ENCODE results near the gene CTXND1.

The CTXND1 gene

GRCh38 chr15:80264031-80264430 is 12.0 kb upstream of the CTXND1 start:
- no peak overlapping the region for H3K4me3 ChIP-seq (ENCODE audit: insufficient read depth, low read depth, low read length)
- H3K27me3 ChIP-seq (ENCODE audit: control insufficient read depth, insufficient read depth, low read length, poor library complexity, severe bottlenecking): peaks cover 6% of the 10 kb centered on the region
- H3K9me3 ChIP-seq (ENCODE audit: control insufficient read depth, low read length): no peaks in the 10 kb centered on the region
- H3K36me3 ChIP-seq (ENCODE audit: control insufficient read depth, insufficient read depth, low read length): no peaks in the 10 kb centered on the region
- no peak overlapping the region for H3K27ac ChIP-seq (ENCODE audit: insufficient read depth, low read depth, low read length, poor library complexity, severe bottlenecking)
- no peaks in the 10 kb centered on the region for H3K4me1 ChIP-seq (ENCODE audit: control insufficient read depth, insufficient read depth, low read length)

- no peaks in the 10 kb centered on the region for H3K9me3 ChIP-seq (ENCODE audit: control insufficient read depth, low read length)
- 72 to 78% methylated on average over 2 of the region's 2 CpGs for WGBS, 2 experiments
- no peaks in the 10 kb centered on the region for H3K4me1 ChIP-seq (ENCODE audit: control insufficient read depth, insufficient read depth, low read length)
- no peaks in the 10 kb centered on the region for H3K36me3 ChIP-seq (ENCODE audit: control insufficient read depth, insufficient read depth, low read length)
- no peak overlapping the region for H3K4me3 ChIP-seq (ENCODE audit: insufficient read depth, low read depth, low read length)
- H3K27me3 ChIP-seq (ENCODE audit: control insufficient read depth, insufficient read depth, low read length, poor library complexity, severe bottlenecking): peaks cover 13% of the 10 kb centered on the region
- no peak overlapping the region for H3K27ac ChIP-seq (ENCODE audit: insufficient read depth, low read depth, low read length, poor library complexity, severe bottlenecking)
These were observed 8.5 kb upstream of the CTXND1 start for GRCh38 chr15:80260551-80260950.

DNA sequence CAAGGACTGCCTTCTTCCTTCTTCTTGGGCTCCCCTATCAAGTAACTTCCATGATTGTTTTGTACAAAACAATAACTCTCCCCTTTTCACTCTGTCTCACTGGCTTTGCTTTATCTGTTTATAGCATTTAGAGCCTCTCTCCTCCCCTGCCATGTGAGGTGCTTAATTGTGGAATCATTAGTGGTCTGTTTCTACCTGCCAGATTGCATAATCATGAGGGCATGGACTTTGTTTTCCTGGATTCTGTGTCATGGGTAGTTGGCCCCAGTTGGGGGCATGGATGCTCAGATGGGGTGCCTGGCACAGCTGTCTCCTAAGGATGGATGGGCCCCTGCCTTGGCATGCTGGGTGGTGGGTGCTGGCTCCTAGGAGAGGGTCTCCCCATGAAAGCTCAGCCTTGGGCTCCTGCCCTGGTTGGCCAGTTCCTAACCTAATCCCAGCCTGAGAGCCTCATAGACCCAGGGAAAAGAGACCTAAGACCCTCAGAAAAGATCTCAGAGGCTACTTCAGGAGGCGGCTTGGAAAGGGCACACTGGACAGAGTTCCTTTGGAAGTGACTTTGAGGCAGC is 8.0 kb upstream of the CTXND1 start:
- H3K9me3 ChIP-seq (ENCODE audit: control insufficient read depth, low read length): no peaks in the 10 kb centered on the region
- peaks cover 13% of the 10 kb centered on the region for H3K27me3 ChIP-seq (ENCODE audit: control insufficient read depth, insufficient read depth, low read length, poor library complexity, severe bottlenecking)
- H3K36me3 ChIP-seq (ENCODE audit: control insufficient read depth, insufficient read depth, low read length): no peaks in the 10 kb centered on the region
- no peaks in the 10 kb centered on the region for H3K4me1 ChIP-seq (ENCODE audit: control insufficient read depth, insufficient read depth, low read length)
- H3K4me3 ChIP-seq (ENCODE audit: insufficient read depth, low read depth, low read length): no peak overlapping the region
- 89 to 92% methylated on average over 1 of the region's 1 CpG for WGBS, 2 experiments
- H3K27ac ChIP-seq (ENCODE audit: insufficient read depth, low read depth, low read length, poor library complexity, severe bottlenecking): no peak overlapping the region

DNA sequence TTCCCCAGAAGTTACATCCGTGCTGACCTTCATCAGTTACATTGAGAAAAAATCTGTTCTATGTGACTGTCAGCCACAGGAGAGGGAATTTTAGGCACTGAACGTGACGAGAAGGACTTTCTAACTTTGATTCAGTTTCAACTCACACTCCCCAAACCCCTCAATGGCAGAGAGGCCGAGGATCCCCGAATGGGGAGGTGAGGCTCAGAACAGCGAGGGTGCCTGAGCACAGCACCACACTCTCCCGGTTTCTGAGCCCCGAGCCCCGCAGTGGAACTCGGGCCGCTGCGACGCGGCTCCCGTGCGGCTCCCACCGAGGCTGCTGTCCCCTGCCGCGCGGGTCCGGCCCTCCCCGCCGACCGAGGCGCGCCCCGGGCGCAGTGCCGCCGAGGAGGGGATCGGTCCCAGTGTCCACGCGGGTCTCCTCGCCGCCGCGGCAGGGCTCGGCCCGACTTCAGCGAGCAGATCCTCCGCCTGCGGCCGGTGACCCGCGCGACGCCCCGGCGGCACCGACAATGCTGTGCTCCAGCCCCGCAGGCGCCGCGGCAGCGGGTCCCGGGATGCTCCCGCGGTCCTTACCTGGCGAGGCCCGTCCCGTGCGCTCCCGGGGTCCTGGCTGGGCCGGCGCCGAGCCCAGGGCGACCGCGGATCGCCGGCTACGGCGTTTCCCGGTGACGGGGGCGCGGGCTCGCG is 439 bp downstream of the CTXND1 start:
- H3K4me3 ChIP-seq (ENCODE audit: insufficient read depth, low read depth, low read length): peak overlapping the region; percentile 41
- no peaks in the 10 kb centered on the region for H3K36me3 ChIP-seq (ENCODE audit: control insufficient read depth, insufficient read depth, low read length)
- H3K4me1 ChIP-seq (ENCODE audit: control insufficient read depth, insufficient read depth, low read length): peaks cover 13% of the 10 kb centered on the region
- H3K27me3 ChIP-seq (ENCODE audit: control insufficient read depth, insufficient read depth, low read length, poor library complexity, severe bottlenecking): peaks cover 56% of the 10 kb centered on the region
- H3K9me3 ChIP-seq (ENCODE audit: control insufficient read depth, low read length): no peaks in the 10 kb centered on the region
- 1% methylated on average over 79 of the region's 79 CpGs for WGBS, 2 experiments
- H3K27ac ChIP-seq (ENCODE audit: insufficient read depth, low read depth, low read length, poor library complexity, severe bottlenecking): no peak overlapping the region

DNA sequence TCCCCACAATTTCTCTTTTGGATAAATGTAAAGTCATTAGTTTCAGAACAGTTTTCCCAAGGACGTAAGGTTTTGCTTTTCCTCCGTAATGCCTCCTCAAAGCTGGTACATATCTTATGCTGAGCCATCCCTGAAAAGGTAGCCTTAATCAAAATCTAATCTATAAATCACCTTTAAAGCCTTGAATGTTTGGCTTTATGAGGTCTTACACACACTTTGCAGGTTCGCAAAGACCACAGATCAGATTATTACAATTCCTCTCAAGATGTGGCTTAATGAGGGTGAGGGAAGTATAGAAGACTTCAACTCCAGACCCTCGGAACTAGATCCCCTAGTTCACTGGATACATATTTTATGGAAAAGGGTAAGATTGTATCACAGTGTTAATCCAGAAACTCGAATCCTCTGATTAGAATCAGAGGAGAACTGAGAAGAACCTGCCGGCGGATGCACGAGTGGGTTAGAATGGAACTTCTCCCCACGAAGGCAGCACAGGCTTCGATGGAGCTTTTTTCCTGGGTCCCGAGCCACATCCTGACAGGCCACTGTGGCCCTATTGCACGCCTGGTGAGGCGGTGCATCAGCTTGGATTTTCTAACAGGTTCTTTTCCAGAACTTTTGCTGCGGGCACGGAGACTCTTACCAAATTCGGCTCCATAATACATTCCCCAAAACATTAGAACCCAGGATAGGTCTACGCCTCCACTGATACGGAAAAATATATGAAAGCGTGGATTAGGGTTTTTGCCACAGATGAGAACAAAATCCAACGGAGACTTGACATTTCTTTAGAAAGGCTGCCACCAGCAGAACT is 1.2 kb downstream of the CTXND1 start:
- peaks cover 56% of the 10 kb centered on the region for H3K27me3 ChIP-seq (ENCODE audit: control insufficient read depth, insufficient read depth, low read length, poor library complexity, severe bottlenecking)

DNA sequence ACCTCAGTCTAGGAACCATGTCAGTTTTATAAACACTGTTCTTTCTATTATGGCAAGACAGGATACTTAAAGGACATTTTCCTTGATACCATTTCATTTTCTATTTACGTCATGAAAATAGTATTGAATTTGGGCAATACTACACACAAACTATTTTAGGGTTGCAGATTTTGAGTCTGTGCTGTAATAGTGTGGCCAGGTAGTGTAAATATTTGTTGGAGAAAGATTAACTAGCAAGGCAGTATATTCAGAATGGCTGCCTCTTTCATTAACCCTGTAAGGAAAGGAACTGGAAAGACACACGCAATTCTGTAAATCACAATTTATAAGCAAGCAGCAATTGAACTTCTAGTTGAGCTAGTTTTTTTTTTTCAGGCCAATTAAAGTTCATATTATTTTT is 2.0 kb downstream of the CTXND1 start:
- Histone ChIP-seq H3K4me1 (ENCODE audit: control insufficient read depth, insufficient read depth, low read length) (peaks cover 15% of the 10 kb centered on the region), H3K27ac (ENCODE audit: insufficient read depth, low read depth, low read length, poor library complexity, severe bottlenecking) (no peak overlapping the region)

More for the DNA sequence above, 1.2 kb downstream of the CTXND1 start:
- H3K4me3 ChIP-seq (ENCODE audit: insufficient read depth, low read depth, low read length): peak overlapping the region; percentile 41
- no peaks in the 10 kb centered on the region for H3K36me3 ChIP-seq (ENCODE audit: control insufficient read depth, insufficient read depth, low read length)
- H3K4me1 ChIP-seq (ENCODE audit: control insufficient read depth, insufficient read depth, low read length): peaks cover 15% of the 10 kb centered on the region
- 68% methylated on average over 20 of the region's 20 CpGs for WGBS, 2 experiments
- H3K27ac ChIP-seq (ENCODE audit: insufficient read depth, low read depth, low read length, poor library complexity, severe bottlenecking): no peak overlapping the region
- no peaks in the 10 kb centered on the region for H3K9me3 ChIP-seq (ENCODE audit: control insufficient read depth, low read length)

GRCh38 chr15:80247320-80247719 is 4.7 kb downstream of the CTXND1 start:
- no CpG with 5 or more reads among the region's 1 CpG for WGBS, 2 experiments
- Histone ChIP-seq H3K36me3 (ENCODE audit: control insufficient read depth, insufficient read depth, low read length) (no peaks in the 10 kb centered on the region), H3K27ac (ENCODE audit: insufficient read depth, low read depth, low read length, poor library complexity, severe bottlenecking) (no peak overlapping the region), H3K9me3 (ENCODE audit: control insufficient read depth, low read length) (no peaks in the 10 kb centered on the region), H3K27me3 (ENCODE audit: control insufficient read depth, insufficient read depth, low read length, poor library complexity, severe bottlenecking) (peaks cover 33% of the 10 kb centered on the region), H3K4me3 (ENCODE audit: insufficient read depth, low read depth, low read length) (no peak overlapping the region), H3K4me1 (ENCODE audit: control insufficient read depth, insufficient read depth, low read length) (peaks cover 15% of the 10 kb centered on the region)

More for the DNA sequence above, 2.0 kb downstream of the CTXND1 start:
- WGBS, 2 experiments: 75 to 84% methylated on average over 1 to 2 of the region's 2 CpGs
- no peaks in the 10 kb centered on the region for H3K36me3 ChIP-seq (ENCODE audit: control insufficient read depth, insufficient read depth, low read length)
- H3K27me3 ChIP-seq (ENCODE audit: control insufficient read depth, insufficient read depth, low read length, poor library complexity, severe bottlenecking): peaks cover 56% of the 10 kb centered on the region
- no peaks in the 10 kb centered on the region for H3K9me3 ChIP-seq (ENCODE audit: control insufficient read depth, low read length)
- no peak overlapping the region for H3K4me3 ChIP-seq (ENCODE audit: insufficient read depth, low read depth, low read length)

DNA sequence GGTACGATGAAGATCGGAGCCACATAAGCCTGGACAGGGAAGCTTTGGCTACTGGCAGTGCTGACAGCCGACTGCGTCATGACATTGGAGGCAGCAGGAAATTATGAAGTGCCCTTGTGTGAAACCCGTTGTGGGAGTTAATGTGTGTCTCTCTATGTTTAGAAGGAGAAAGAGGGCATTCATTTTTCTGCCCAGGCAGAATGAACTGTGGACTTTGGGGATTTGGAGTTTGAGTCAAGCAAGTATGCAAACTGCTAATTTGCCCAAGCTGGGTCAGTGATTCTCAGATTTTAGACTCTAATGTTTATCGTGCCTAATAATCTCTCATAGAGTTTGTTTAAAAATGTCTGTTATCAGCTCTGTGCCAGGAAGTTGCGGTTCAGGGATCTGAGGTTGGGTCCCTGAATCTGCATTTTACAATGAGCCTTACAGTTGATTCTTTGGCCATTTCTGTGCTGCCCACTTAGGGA is 5.6 kb downstream of the CTXND1 start:
- Histone ChIP-seq H3K4me3 (ENCODE audit: insufficient read depth, low read depth, low read length) (no peak overlapping the region), H3K27ac (ENCODE audit: insufficient read depth, low read depth, low read length, poor library complexity, severe bottlenecking) (no peak overlapping the region), H3K4me1 (ENCODE audit: control insufficient read depth, insufficient read depth, low read length) (peaks cover 15% of the 10 kb centered on the region), H3K27me3 (ENCODE audit: control insufficient read depth, insufficient read depth, low read length, poor library complexity, severe bottlenecking) (peaks cover 24% of the 10 kb centered on the region), H3K9me3 (ENCODE audit: control insufficient read depth, low read length) (no peaks in the 10 kb centered on the region), H3K36me3 (ENCODE audit: control insufficient read depth, insufficient read depth, low read length) (no peaks in the 10 kb centered on the region)
- 91 to 93% methylated on average over 7 of the region's 7 CpGs for WGBS, 2 experiments

DNA sequence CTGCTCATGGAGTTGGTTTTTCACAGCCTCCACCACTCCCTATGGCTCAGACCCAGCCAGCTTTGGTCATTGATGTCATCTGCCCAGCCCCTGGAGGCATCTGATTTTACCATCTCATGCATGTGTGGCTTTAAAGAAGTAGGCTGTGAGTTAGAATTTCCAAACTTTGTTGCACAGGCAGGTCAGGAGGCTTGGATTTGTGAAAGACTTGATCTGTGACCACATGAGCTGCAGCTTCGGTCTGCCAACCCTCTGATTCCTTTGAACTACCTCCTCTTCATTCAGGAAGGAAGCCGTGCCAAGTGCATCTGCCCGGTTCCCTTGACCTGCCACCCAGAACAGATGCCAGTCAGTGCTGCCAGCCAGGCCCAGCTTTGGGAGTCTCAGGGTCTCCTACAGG is 9.2 kb downstream of the CTXND1 start:
- Histone ChIP-seq H3K4me3 (ENCODE audit: insufficient read depth, low read depth, low read length) (no peak overlapping the region), H3K4me1 (ENCODE audit: control insufficient read depth, insufficient read depth, low read length) (peaks cover 9% of the 10 kb centered on the region), H3K27me3 (ENCODE audit: control insufficient read depth, insufficient read depth, low read length, poor library complexity, severe bottlenecking) (no peaks in the 10 kb centered on the region)

GRCh38 chr15:80242132-80242769 is 9.8 kb downstream of the CTXND1 start:
- no peak overlapping the region for H3K27ac ChIP-seq (ENCODE audit: insufficient read depth, low read depth, low read length, poor library complexity, severe bottlenecking)
- no peaks in the 10 kb centered on the region for H3K36me3 ChIP-seq (ENCODE audit: control insufficient read depth, insufficient read depth, low read length)
- H3K4me1 ChIP-seq (ENCODE audit: control insufficient read depth, insufficient read depth, low read length): peaks cover 8% of the 10 kb centered on the region
- H3K27me3 ChIP-seq (ENCODE audit: control insufficient read depth, insufficient read depth, low read length, poor library complexity, severe bottlenecking): no peaks in the 10 kb centered on the region
- 48 to 49% methylated on average over 11 of the region's 11 CpGs for WGBS, 2 experiments
- no peak overlapping the region for H3K4me3 ChIP-seq (ENCODE audit: insufficient read depth, low read depth, low read length)
- no peaks in the 10 kb centered on the region for H3K9me3 ChIP-seq (ENCODE audit: control insufficient read depth, low read length)

More for the DNA sequence above, 9.2 kb downstream of the CTXND1 start:
- 93 to 97% methylated on average over 3 of the region's 3 CpGs for WGBS, 2 experiments
- no peaks in the 10 kb centered on the region for H3K36me3 ChIP-seq (ENCODE audit: control insufficient read depth, insufficient read depth, low read length)
- H3K27ac ChIP-seq (ENCODE audit: insufficient read depth, low read depth, low read length, poor library complexity, severe bottlenecking): no peak overlapping the region
- no peaks in the 10 kb centered on the region for H3K9me3 ChIP-seq (ENCODE audit: control insufficient read depth, low read length)
